Measurements from ENCODE around the gene AJAP1. TPM values are rescaled to one million over a fixed set of nuclear protein-coding genes. Genes with fewer than 3 reads are reported as not detected.

The AJAP1 gene
- polyA plus RNA-seq, 1 donor from 2014 or later, result 7.9 TPM

DNA sequence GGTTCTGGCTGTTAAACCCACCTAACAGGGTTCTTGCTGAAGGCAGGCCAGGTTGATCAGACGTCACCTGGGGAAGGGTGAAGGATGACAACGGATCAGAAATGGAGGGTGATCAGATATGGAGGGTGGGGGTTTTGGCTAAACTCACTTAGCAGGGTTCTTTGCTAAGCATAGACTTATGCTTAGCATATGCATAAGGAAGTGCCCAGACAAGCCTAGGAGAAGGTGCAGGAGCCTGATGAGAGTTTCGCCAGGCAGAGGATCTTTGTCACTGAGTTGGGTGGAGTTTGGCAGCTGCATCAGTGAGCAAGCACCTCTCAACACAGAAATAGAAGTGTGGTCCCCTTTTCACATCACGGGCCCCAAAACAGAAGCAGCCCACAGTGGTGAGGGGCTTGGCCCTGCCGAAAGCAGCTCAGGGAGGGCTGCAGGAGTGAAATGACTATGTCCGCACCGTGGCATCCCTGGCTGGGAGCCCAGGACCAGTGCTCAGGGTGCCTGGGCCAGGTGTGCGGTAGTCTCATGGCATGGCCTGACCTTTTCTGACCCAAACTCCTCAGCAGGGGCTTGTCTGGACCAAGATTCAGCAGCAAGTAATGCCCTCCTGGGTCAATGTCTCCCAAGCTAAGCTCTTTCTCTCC, 101.6 kb downstream of the AJAP1 start:
- H3K9ac ChIP-seq (ENCODE audit: low read length), result no peak overlapping the region
- no peaks in the 10 kb centered on the region for H3K27me3 ChIP-seq (ENCODE audit: insufficient read depth, low read depth, low read length)
- H3F3A ChIP-seq (ENCODE audit: insufficient read depth, low read length, poor library complexity, severe bottlenecking), result no peaks in the 10 kb centered on the region
- H3K79me2 ChIP-seq (replicated peaks; ENCODE audit: insufficient read depth, low read length), result no peaks in the 10 kb centered on the region
- H3K9me2 ChIP-seq (ENCODE audit: insufficient read depth, low read length), result no peaks in the 10 kb centered on the region
- peaks cover 7% of the 10 kb centered on the region for H3K9me3 ChIP-seq (ENCODE audit: low read length)
- H2AFZ ChIP-seq (ENCODE audit: low read depth, low read length), result no peak overlapping the region
- H4K20me1 ChIP-seq (ENCODE audit: insufficient read depth), result no peaks in the 10 kb centered on the region
- no peak for TF ChIP-seq TAF1 (IDR thresholded peaks at IDR 0.05; ENCODE audit: low read depth)
- TF ChIP-seq CTCF (IDR thresholded peaks at IDR 0.05; ENCODE audit: poor library complexity, severe bottlenecking), result no peak
- TF ChIP-seq EZH2 (IDR thresholded peaks at IDR 0.05; ENCODE audit: borderline replicate concordance, insufficient read depth, low read length, poor library complexity, severe bottlenecking), result no peak
- no peak for TF ChIP-seq RAD21 (conservative IDR thresholded peaks at IDR 0.05)
- TF ChIP-seq MXI1 (conservative IDR thresholded peaks at IDR 0.05; ENCODE audit: poor library complexity, severe bottlenecking), result no peak
- H3K4me3 ChIP-seq (ENCODE audit: low read length), result no peak overlapping the region
- H3K36me3 ChIP-seq (ENCODE audit: insufficient read depth, low read length), result no peaks in the 10 kb centered on the region
- H3K27ac ChIP-seq (ENCODE audit: low read length), result no peak overlapping the region
- H3K4me2 ChIP-seq (ENCODE audit: low read length), result no peak overlapping the region

DNA sequence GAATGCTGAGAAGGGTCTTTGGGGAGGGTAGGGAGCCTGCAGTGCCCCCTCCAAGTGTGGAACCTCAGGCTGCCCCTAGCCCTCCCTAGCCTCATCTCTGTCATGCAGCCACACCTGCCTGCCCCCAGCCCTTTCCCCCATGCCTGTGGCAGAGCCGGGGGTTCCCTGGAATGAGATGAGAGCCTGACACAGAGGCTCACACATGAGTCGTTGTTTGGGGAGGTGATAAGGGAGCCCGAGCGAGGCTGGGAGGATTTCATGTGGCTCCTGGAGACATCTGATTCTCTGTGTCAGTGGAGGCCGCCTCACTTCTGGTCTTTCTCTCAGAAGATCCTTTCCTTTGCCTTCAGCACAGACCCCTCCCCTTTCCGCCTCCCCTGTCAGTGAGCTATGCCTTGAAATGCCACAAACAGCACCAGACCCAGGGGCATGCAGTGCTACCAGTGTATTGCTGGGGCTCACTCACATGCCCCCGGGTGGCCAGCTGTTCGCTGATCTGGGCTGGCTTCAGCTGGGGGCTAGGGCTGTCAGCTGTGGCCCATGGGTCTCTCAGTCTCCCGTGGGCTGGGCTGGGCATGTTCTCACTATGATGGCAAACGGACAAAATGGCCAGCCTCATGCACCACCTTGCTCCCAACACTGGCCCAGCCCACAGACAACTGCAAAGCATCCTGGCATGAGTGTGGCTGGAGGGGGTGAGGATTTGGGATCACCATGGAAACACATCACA, 102.6 kb downstream of the AJAP1 start:
- H3F3A ChIP-seq (ENCODE audit: insufficient read depth, low read length, poor library complexity, severe bottlenecking), result no peaks in the 10 kb centered on the region
- H2AFZ ChIP-seq (ENCODE audit: low read depth, low read length), result no peak overlapping the region
- peaks cover 7% of the 10 kb centered on the region for H3K9me3 ChIP-seq (ENCODE audit: low read length)
- no peak overlapping the region for H3K27ac ChIP-seq (ENCODE audit: low read length)
- H3K36me3 ChIP-seq (ENCODE audit: insufficient read depth, low read length), result no peaks in the 10 kb centered on the region
- no peaks in the 10 kb centered on the region for H4K20me1 ChIP-seq (ENCODE audit: insufficient read depth)
- no peak overlapping the region for H3K9ac ChIP-seq (ENCODE audit: low read length)
- H3K4me2 ChIP-seq (ENCODE audit: low read length), result no peak overlapping the region
- no peak overlapping the region for H3K4me3 ChIP-seq (ENCODE audit: low read length)
- TF ChIP-seq REST (IDR thresholded peaks at IDR 0.05; ENCODE audit: borderline replicate concordance) (no peak), RAD21 (conservative IDR thresholded peaks at IDR 0.05) (no peak), SMC3 (conservative IDR thresholded peaks at IDR 0.05; ENCODE audit: poor library complexity) (no peak), POLR2AphosphoS5 (IDR thresholded peaks at IDR 0.05) (no peak), EZH2 (IDR thresholded peaks at IDR 0.05; ENCODE audit: borderline replicate concordance, insufficient read depth, low read length, poor library complexity, severe bottlenecking) (no peak), MXI1 (conservative IDR thresholded peaks at IDR 0.05; ENCODE audit: poor library complexity, severe bottlenecking) (no peak), CTCF (IDR thresholded peaks at IDR 0.05; ENCODE audit: poor library complexity, severe bottlenecking) (no peak), EP300 (conservative IDR thresholded peaks at IDR 0.05; ENCODE audit: poor library complexity, severe bottlenecking) (no peak)
- H3K27me3 ChIP-seq (ENCODE audit: insufficient read depth, low read depth, low read length), result no peaks in the 10 kb centered on the region
- H3K79me2 ChIP-seq (replicated peaks; ENCODE audit: insufficient read depth, low read length), result no peaks in the 10 kb centered on the region
- H3K9me2 ChIP-seq (ENCODE audit: insufficient read depth, low read length), result no peaks in the 10 kb centered on the region

Measured in neural cell (in vitro differentiated cells).